Measurements from ENCODE around the gene ASCL2. TPM values are rescaled to one million over a fixed set of nuclear protein-coding genes. Genes with fewer than 3 reads are reported as not detected.

Gene ASCL2
- total RNA-seq, 1 experiment from 2014 or later, result 0.35 TPM

GRCh38 chr11:2294926-2295290 is 24.5 kb upstream of the ASCL2 start:
- Histone ChIP-seq H2BK15ac (ENCODE audit: low read depth, low read length) (no peak overlapping the region), H3K18ac (ENCODE audit: insufficient read length, low read depth, low read length) (no peak overlapping the region), H4K5ac (ENCODE audit: insufficient read length, low read depth, low read length) (no peak overlapping the region), H3K23me2 (ENCODE audit: insufficient read length, low read depth, low read length, poor library complexity, severe bottlenecking) (no peaks in the 10 kb centered on the region), H2BK20ac (ENCODE audit: low read depth, low read length, poor library complexity, severe bottlenecking) (no peak overlapping the region), H2BK12ac (ENCODE audit: insufficient read length, low read depth, low read length) (no peak overlapping the region), H3T11ph (ENCODE audit: low read length) (no peak overlapping the region), H2AFZ (ENCODE audit: low read length) (no peak overlapping the region), H4K20me1 (ENCODE audit: control insufficient read depth, insufficient read depth, insufficient read length) (no peaks in the 10 kb centered on the region), H3K14ac (ENCODE audit: insufficient read depth, low read length) (no peak overlapping the region), H3K4ac (ENCODE audit: low read depth, low read length) (no peak overlapping the region), H3K79me1 (ENCODE audit: insufficient read depth, low read depth, low read length, poor library complexity, severe bottlenecking) (no peaks in the 10 kb centered on the region), H2AK5ac (ENCODE audit: insufficient read length, low read length) (no peak overlapping the region), H3K4me2 (ENCODE audit: insufficient read depth, insufficient read length, low read length) (no peak overlapping the region), H4K91ac (ENCODE audit: insufficient read length, low read depth, low read length) (no peak overlapping the region), H3K23ac (ENCODE audit: insufficient read length, low read depth, low read length) (no peak overlapping the region), H2BK120ac (ENCODE audit: low read depth, low read length, poor library complexity, severe bottlenecking) (no peak overlapping the region), H3K9ac (ENCODE audit: extremely low read depth, insufficient read length, low read length) (no peak overlapping the region), H3K56ac (ENCODE audit: insufficient read length, low read depth, low read length) (no peak overlapping the region), H3K79me2 (ENCODE audit: insufficient read depth, low read length) (no peaks in the 10 kb centered on the region), H3K27ac (ENCODE audit: insufficient read length, low read depth, low read length) (no peak overlapping the region), H4K8ac (replicated peaks; ENCODE audit: insufficient read length, low read depth, low read length) (no peak overlapping the region), H2BK5ac (ENCODE audit: insufficient read length, low read length) (no peak overlapping the region), H3K9me3 (ENCODE audit: control insufficient read depth, low read depth, low read length) (no peaks in the 10 kb centered on the region), H3K4me1 (ENCODE audit: insufficient read depth, low read length) (no peaks in the 10 kb centered on the region), H3K27me3 (ENCODE audit: insufficient read depth, low read length) (no peaks in the 10 kb centered on the region; the same call in 1 of the 2 replicates)
- no CpG with 5 or more reads among the region's 8 CpGs for WGBS (ENCODE audit: extremely low coverage, insufficient read length, low lambda C conversion rate)
- Mint-ChIP-seq H3K36me3 (ENCODE audit: insufficient read depth in 1 of 3, low read depth in 3 of 3) (no peaks in the 10 kb centered on the region), H3K27me3 (ENCODE audit: low read depth) (peaks cover 56% of the 10 kb centered on the region), H3K27ac (no peak overlapping the region), H3K4me3 (no peak overlapping the region), H3K4me1 (peaks cover 0 to 4% of the 10 kb centered on the region in 2 experiments; a peak in 3 of 4 replicates), H3K9me3 (no peaks in the 10 kb centered on the region; a peak in 1 of 5 replicates)
- DNase-seq, result no peak
- TF ChIP-seq CTCF (conservative IDR thresholded peaks at IDR 0.05), result no peak

All from H9 (cell line).